ENCODE data around the gene GAST.

Gene GAST

GRCh38 chr17:41736983-41737679 is 25.0 kb downstream of the GAST start:
- H3K4me3 ChIP-seq (ENCODE audit: low read depth, low read length), result no peak overlapping the region
- no peak for DNase-seq (ENCODE audit: low read depth)

GRCh38 chr17:41737680-41738023 is 25.5 kb downstream of the GAST start:
- DNase-seq (ENCODE audit: low read depth), result no peak
- H3K4me3 ChIP-seq (ENCODE audit: low read depth, low read length), result no peak overlapping the region

GRCh38 chr17:41738077-41738800 is 26.1 kb downstream of the GAST start:
- H3K4me3 ChIP-seq (ENCODE audit: low read depth, low read length), result no peak overlapping the region
- DNase-seq (ENCODE audit: low read depth), result peak; percentile 8

- H3K4me3 ChIP-seq (ENCODE audit: low read depth, low read length), result no peak overlapping the region
- no peak for DNase-seq (ENCODE audit: low read depth)
Observed at GRCh38 chr17:41738801-41739112, 26.6 kb downstream of the GAST start.

GRCh38 chr17:41739661-41740352 is 27.7 kb downstream of the GAST start:
- H3K4me3 ChIP-seq (ENCODE audit: low read depth, low read length), result no peak overlapping the region

GRCh38 chr17:41740506-41740905 is 28.4 kb downstream of the GAST start:
- H3K4me3 ChIP-seq (ENCODE audit: low read depth, low read length), result no peak overlapping the region
- DNase-seq (ENCODE audit: low read depth), result no peak

More at GRCh38 chr17:41739661-41740352, 27.7 kb downstream of the GAST start:
- no peak for DNase-seq (ENCODE audit: low read depth)

GRCh38 chr17:41741709-41742108 is 29.6 kb downstream of the GAST start:
- DNase-seq (ENCODE audit: low read depth), result no peak
- H3K4me3 ChIP-seq (ENCODE audit: low read depth, low read length), result no peak overlapping the region

GRCh38 chr17:41748275-41748674 is 36.1 kb downstream of the GAST start:
- DNase-seq (ENCODE audit: low read depth), result no peak
- no peak overlapping the region for H3K4me3 ChIP-seq (ENCODE audit: low read depth, low read length)

- DNase-seq (ENCODE audit: low read depth), result no peak
- H3K4me3 ChIP-seq (ENCODE audit: low read depth, low read length), result no peak overlapping the region
Observed at GRCh38 chr17:41750862-41751261, 38.7 kb downstream of the GAST start.

- H3K4me3 ChIP-seq (ENCODE audit: low read depth, low read length), result no peak overlapping the region
- no peak for DNase-seq (ENCODE audit: low read depth)
Observed at GRCh38 chr17:41751288-41751687, 39.2 kb downstream of the GAST start.

- DNase-seq (ENCODE audit: low read depth), result no peak
- no peak overlapping the region for H3K4me3 ChIP-seq (ENCODE audit: low read depth, low read length)
Observed at GRCh38 chr17:41754066-41754465, 41.9 kb downstream of the GAST start.

- no peak for DNase-seq (ENCODE audit: low read depth)
- no peak overlapping the region for H3K4me3 ChIP-seq (ENCODE audit: low read depth, low read length)
Observed at GRCh38 chr17:41758601-41759000, 46.5 kb downstream of the GAST start.

GRCh38 chr17:41760878-41761277 is 48.7 kb downstream of the GAST start:
- no peak overlapping the region for H3K4me3 ChIP-seq (ENCODE audit: low read depth, low read length)
- DNase-seq (ENCODE audit: low read depth), result no peak

- H3K4me3 ChIP-seq (ENCODE audit: low read depth, low read length), result no peak overlapping the region
- DNase-seq (ENCODE audit: low read depth), result no peak
Observed at GRCh38 chr17:41762391-41762790, 50.3 kb downstream of the GAST start.

- H3K4me3 ChIP-seq (ENCODE audit: low read depth, low read length), result no peak overlapping the region
- DNase-seq (ENCODE audit: low read depth), result no peak
Observed at GRCh38 chr17:41762841-41763240, 50.7 kb downstream of the GAST start.

- no peak for DNase-seq (ENCODE audit: low read depth)
- no peak overlapping the region for H3K4me3 ChIP-seq (ENCODE audit: low read depth, low read length)
Observed at GRCh38 chr17:41763327-41763726, 51.2 kb downstream of the GAST start.

All from skeletal muscle cell (primary cell).